Measurements from ENCODE around the gene APLP2. TPM values are rescaled to one million over a fixed set of nuclear protein-coding genes. Genes with fewer than 3 reads are reported as not detected.

The APLP2 gene
- total and polyA plus RNA-seq, 2 experiments from 2014 or later: 322 to 362 TPM

- H3K79me2 ChIP-seq (replicated peaks; ENCODE audit: insufficient read depth): no peaks in the 10 kb centered on the region
- TF ChIP-seq NANOG (IDR thresholded peaks at IDR 0.05; ENCODE audit: borderline replicate concordance): no peak
- no peaks in the 10 kb centered on the region for H3K4me1 ChIP-seq (ENCODE audit: insufficient read depth)
- H3K9me2 ChIP-seq (ENCODE audit: insufficient read depth): no peaks in the 10 kb centered on the region; the same call in 1 of the 2 replicates
- no peak for DNase-seq (ENCODE audit: low spot score)
- H3K4me2 ChIP-seq: no peak overlapping the region
- no peak overlapping the region for H3K27ac ChIP-seq (ENCODE audit: low read depth)
- Mint-ChIP-seq H3K36me3 (ENCODE audit: low read depth) (peaks cover 4% of the 10 kb centered on the region; the same call in 1 of the 3 replicates), H3K4me1 (peaks cover 5% of the 10 kb centered on the region; the same call in 2 of the 3 replicates), H3K4me3 (no peak overlapping the region; the same call in 2 of the 3 replicates), H3K27ac (no peak overlapping the region), H3K27me3 (ENCODE audit: insufficient read depth, low read depth, poor library complexity) (peaks cover 3% of the 10 kb centered on the region), H3K9me3 (peaks cover 9% of the 10 kb centered on the region; the same call in 1 of the 3 replicates)
- no peak overlapping the region for H3K4me3 ChIP-seq
- H3F3A ChIP-seq (replicated peaks; ENCODE audit: low read depth): no peaks in the 10 kb centered on the region
- no peaks in the 10 kb centered on the region for H4K20me1 ChIP-seq (replicated peaks; ENCODE audit: insufficient read depth)
- no peaks in the 10 kb centered on the region for H3K27me3 ChIP-seq (ENCODE audit: insufficient read depth)
- no peaks in the 10 kb centered on the region for H3K36me3 ChIP-seq (ENCODE audit: insufficient read depth)
- no peak for ATAC-seq
- H2AFZ ChIP-seq: peak overlapping the region; percentile 29; the same call in 1 of the 2 replicates
Observed at GRCh38 chr11:130023204-130023603, 46.5 kb upstream of the APLP2 start.

GRCh38 chr11:130024361-130024760 lies 45.3 kb upstream of the APLP2 start:
- Mint-ChIP-seq H3K4me3 (no peak overlapping the region), H3K27me3 (ENCODE audit: insufficient read depth, low read depth, poor library complexity) (peaks cover 3% of the 10 kb centered on the region), H3K27ac (no peak overlapping the region), H3K9me3 (peaks cover 9% of the 10 kb centered on the region; the same call in 1 of the 3 replicates), H3K4me1 (peaks cover 9% of the 10 kb centered on the region; the same call in 2 of the 3 replicates), H3K36me3 (ENCODE audit: low read depth) (peaks cover 4% of the 10 kb centered on the region; the same call in 1 of the 3 replicates)
- no peaks in the 10 kb centered on the region for H3F3A ChIP-seq (replicated peaks; ENCODE audit: low read depth)
- no peak overlapping the region for H2AFZ ChIP-seq
- no peaks in the 10 kb centered on the region; the same call in 1 of the 2 replicates for H3K9me2 ChIP-seq (ENCODE audit: insufficient read depth)
- DNase-seq (ENCODE audit: low spot score) (no peak), ATAC-seq (no peak)
- H3K36me3 ChIP-seq (ENCODE audit: insufficient read depth): no peaks in the 10 kb centered on the region
- H3K4me1 ChIP-seq (ENCODE audit: insufficient read depth): no peaks in the 10 kb centered on the region
- H3K4me3 ChIP-seq: no peak overlapping the region
- no peaks in the 10 kb centered on the region for H4K20me1 ChIP-seq (replicated peaks; ENCODE audit: insufficient read depth)
- H3K27ac ChIP-seq (ENCODE audit: low read depth): no peak overlapping the region
- H3K4me2 ChIP-seq: no peak overlapping the region
- H3K27me3 ChIP-seq (ENCODE audit: insufficient read depth): no peaks in the 10 kb centered on the region
- no peaks in the 10 kb centered on the region for H3K79me2 ChIP-seq (replicated peaks; ENCODE audit: insufficient read depth)
- TF ChIP-seq REST (IDR thresholded peaks at IDR 0.05; ENCODE audit: unreplicated experiment) (no peak), ETS1 (IDR thresholded peaks at IDR 0.05) (no peak), ZNF331 (CRISPR knock-in tag; IDR thresholded peaks at IDR 0.05; ENCODE audit: low read depth) (no peak), STAT1 (IDR thresholded peaks at IDR 0.05; ENCODE audit: unreplicated experiment) (no peak), CTCF (conservative IDR thresholded peaks at IDR 0.05; ENCODE audit: low read depth in 2 of 2) (no peak), EZH2phosphoT487 (IDR thresholded peaks at IDR 0.05; ENCODE audit: unreplicated experiment) (no peak), POLR2AphosphoS5 (IDR thresholded peaks at IDR 0.05; ENCODE audit: low read depth) (no peak), CREB1 (CRISPR knock-in tag; IDR thresholded peaks at IDR 0.05; ENCODE audit: low read depth) (no peak)

All from GM23338 (cell line).